NCI-H1930 (cell line): ENCODE measurements around the gene OR9G1.
"Not testable (repeated sequence)": the region's sequence is repeated elsewhere in the genome, so short reads cannot be mapped to it uniquely, and the experiment has no call there.

Experiments used
- DNase-seq, 2 experiments: peaks; one replicate each; lab custom pipeline; 2025; lab: John Stamatoyannopoulos, UW

OR9G1 gene

GRCh38 chr11:56698795-56699194 is at the start of gene OR9G1:
Gene OR9G1, plus strand, starts transcription at chr11:56699095. Its CDS starts 1,293 bp downstream, at chr11:56700388.
- no peak for DNase-seq

GRCh38 chr11:56659755-56660154 is 39.1 kb upstream of the OR9G1 start:
- no peak for DNase-seq

GRCh38 chr11:56663386-56663785 is 35.5 kb upstream of the OR9G1 start, which contains the start of gene OR5AR1:
Gene OR5AR1, plus strand, starts transcription at chr11:56663686. Its CDS starts 0 bp downstream, at chr11:56663686.
- DNase-seq, result no peak

- no peak for DNase-seq
These were observed 27.9 kb upstream of the OR9G1 start for GRCh38 chr11:56670984-56671383.

GRCh38 chr11:56688554-56689100 is 10.3 kb upstream of the OR9G1 start:
- DNase-seq, result no peak

DNA sequence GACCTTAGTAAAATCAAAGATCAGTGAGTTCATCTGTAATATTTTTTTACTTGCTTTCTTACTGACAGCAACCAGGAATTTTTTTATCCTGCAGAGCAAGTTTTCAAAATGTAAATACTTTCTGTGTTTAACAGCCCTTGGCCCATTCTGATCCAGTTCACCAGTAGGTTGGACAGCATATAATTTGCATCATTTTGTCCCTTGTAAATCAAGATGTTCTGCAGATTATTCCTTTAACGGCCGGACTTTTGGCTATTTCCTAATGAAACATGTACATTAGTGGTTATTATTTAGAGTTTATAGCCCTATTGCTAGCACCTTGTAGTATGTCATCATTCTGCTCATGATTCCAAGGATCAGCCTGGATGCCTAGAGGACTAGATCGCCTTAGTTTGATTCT is 7.7 kb upstream of the OR9G1 start:
- DNase-seq, result not testable (repeated sequence)

GRCh38 chr11:56693428-56693827 is 5.5 kb upstream of the OR9G1 start:
- DNase-seq, result no peak

- DNase-seq, result no peak
These were observed 1.5 kb downstream of the OR9G1 start for GRCh38 chr11:56700242-56700913.

DNA sequence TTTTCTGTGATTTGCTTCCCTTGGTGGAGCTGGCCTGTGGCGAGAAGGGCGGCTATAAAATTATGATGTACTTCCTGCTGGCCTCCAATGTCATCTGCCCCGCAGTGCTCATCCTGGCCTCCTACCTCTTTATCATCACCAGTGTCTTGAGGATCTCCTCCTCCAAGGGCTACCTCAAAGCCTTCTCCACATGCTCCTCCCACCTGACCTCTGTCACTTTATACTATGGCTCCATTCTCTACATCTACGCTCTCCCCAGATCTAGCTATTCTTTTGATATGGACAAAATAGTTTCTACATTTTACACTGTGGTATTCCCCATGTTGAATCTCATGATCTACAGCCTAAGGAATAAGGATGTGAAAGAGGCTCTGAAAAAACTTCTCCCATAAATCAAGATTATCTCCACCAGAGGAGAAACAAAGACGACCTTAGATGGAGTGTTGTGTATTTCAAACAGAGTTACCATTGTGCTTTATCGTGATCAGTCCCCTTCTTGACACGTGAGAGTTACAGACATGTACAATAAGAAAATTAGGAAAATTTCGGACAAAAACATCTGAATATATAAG is 2.1 kb downstream of the OR9G1 start:
- no peak for DNase-seq

DNA sequence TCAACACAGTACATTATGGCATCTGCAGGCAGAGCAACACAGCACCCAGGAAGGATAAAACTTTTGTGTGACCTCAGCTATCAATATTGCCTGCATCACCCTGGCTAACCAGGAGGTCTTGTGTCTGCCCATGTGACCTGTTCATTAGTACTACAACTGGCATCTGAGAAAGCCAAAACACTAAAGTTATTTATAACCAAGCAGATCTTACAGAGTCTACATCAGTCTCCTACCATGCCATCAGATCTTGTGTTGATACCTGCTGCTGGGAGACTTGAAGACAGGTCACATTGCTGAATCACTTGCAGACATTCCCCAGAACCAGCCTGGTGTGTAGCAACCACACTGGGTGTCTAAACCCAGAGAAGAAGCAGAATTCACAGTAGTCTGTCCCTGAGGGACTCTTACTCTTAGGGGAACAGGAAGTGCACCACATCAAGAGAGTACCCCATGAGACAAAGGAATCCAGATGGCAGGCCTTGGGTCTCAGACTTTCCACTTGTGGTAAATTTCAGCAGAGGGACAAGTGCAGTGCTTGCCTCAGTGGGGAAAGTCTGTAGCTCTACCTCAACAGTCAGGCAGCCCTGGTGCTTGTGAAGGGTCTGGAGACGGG is 7.0 kb downstream of the OR9G1 start:
- DNase-seq, result no peak

GRCh38 chr11:56706486-56706885 is 7.6 kb downstream of the OR9G1 start:
- DNase-seq, result no peak

DNA sequence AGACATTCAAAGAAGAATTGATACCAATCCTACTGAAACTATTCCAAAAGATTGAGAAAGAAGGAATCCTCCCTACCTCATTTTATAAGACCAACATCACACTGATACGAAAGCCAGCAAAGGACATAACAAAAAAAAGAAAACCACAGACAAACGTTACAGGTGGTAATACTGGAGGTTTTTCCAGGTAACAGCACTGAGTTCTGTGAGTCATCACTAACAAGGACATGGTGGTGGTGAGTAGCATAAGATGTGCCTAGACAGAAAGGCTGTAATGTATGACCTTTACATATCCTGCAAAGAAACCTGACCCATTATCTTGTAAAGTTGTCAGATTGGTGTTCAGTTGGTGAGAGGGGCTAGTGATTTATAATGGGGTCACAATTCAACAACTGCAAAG is 15.3 kb downstream of the OR9G1 start:
- DNase-seq, result no peak

GRCh38 chr11:56716379-56716854 is 17.5 kb downstream of the OR9G1 start:
- DNase-seq, result no peak

- no peak for DNase-seq
These were observed 21.6 kb downstream of the OR9G1 start for GRCh38 chr11:56720513-56720912.

GRCh38 chr11:56740107-56740506 is 41.2 kb downstream of the OR9G1 start:
- DNase-seq, result no peak

- DNase-seq, result no peak
These were observed 42.0 kb downstream of the OR9G1 start for GRCh38 chr11:56740886-56741285.

- no peak for DNase-seq
These were observed 49.7 kb downstream of the OR9G1 start, which contains the start of gene OR9G4 for GRCh38 chr11:56748597-56748996. Gene OR9G4, minus strand, starts transcription at chr11:56748697. Its CDS starts 4,931 bp downstream, at chr11:56743766.

- no peak for DNase-seq
These were observed 51.3 kb downstream of the OR9G1 start for GRCh38 chr11:56750190-56750589.

DNA sequence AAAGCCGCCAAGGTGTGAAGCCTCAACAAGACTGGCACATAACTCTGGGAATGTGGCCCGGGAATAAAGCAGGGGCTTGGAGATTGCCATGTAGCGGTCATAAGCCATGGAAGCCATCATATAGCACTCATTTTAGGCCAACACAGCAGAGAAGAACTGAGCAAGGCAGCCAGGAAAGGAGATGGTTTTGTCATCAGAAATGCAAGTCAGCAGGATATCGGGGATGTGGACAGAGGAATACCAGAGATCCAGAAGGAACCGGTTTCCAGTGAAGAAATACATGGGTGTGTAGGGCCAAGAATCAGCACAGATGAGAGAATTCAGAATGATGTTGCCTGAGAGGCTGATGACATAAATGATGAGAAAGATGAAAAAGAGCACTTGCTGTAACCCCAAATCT is 52.6 kb downstream of the OR9G1 start:
- DNase-seq, result no peak
